ENCODE results near the gene ZNF506.

DNA sequence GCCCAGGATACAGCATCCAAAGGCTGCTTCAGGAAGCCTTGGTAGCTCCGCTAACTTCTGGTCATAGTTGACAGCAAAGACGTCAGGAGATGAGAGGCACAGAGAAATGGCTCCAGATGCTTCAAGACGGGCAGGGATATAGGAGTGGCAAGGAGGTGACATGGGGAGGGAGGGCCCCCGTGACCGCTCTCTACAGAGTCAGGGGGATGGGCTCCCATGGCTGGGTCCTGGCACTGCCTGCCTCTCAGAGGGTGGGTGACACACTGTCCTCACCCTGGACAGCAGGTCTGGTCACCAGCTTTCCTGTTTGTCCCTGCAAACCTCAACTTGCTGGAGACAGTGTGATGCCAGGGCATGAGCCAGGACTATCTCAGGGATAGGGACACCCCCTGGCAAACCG lies 78.4 kb downstream of the ZNF506 start:
- TF ChIP-seq, protein P1, sequence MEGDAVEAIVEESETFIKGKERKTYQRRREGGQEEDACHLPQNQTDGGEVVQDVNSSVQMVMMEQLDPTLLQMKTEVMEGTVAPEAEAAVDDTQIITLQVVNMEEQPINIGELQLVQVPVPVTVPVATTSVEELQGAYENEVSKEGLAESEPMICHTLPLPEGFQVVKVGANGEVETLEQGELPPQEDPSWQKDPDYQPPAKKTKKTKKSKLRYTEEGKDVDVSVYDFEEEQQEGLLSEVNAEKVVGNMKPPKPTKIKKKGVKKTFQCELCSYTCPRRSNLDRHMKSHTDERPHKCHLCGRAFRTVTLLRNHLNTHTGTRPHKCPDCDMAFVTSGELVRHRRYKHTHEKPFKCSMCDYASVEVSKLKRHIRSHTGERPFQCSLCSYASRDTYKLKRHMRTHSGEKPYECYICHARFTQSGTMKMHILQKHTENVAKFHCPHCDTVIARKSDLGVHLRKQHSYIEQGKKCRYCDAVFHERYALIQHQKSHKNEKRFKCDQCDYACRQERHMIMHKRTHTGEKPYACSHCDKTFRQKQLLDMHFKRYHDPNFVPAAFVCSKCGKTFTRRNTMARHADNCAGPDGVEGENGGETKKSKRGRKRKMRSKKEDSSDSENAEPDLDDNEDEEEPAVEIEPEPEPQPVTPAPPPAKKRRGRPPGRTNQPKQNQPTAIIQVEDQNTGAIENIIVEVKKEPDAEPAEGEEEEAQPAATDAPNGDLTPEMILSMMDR (IDR thresholded peaks at IDR 0.05; ENCODE audit: poor library complexity): no peak
- no peak for TF ChIP-seq EZH2 (IDR thresholded peaks at IDR 0.05; ENCODE audit: borderline replicate concordance)
